LHCN-M2 (cell line): Measurements from ENCODE around the gene RPL15. TPM values are rescaled to one million over a fixed set of nuclear protein-coding genes. Genes with fewer than 3 reads are reported as not detected.
"Not testable (repeated sequence)": the region's sequence is repeated elsewhere in the genome, so short reads cannot be mapped to it uniquely, and the experiment has no call there.

Experiments used
- DNase-seq: peaks from one replicate; pipeline ENCODE4 v3.0.0-alpha.2; 2012; ENCODE audit warnings: low read depth
- polyA plus RNA-seq: library from polyadenylated mRNA; unstranded; fragments of >200 nt; gene quantifications from one replicate; pipeline ENCODE4 v1.2.1, GENCODE V29; 2012; ENCODE audit warnings: missing spikeins
- total RNA-seq: library from RNA; depleted of rRNA; stranded (reverse); fragments of >200 nt; gene quantifications from 2 replicates; pipeline ENCODE4 v1.2.3, GENCODE V29; 2014; rRNA removed

Gene RPL15
- total RNA-seq, result 1,343 and 2,157 TPM in 2 replicates
- polyA plus RNA-seq, result 2,998 TPM

DNA sequence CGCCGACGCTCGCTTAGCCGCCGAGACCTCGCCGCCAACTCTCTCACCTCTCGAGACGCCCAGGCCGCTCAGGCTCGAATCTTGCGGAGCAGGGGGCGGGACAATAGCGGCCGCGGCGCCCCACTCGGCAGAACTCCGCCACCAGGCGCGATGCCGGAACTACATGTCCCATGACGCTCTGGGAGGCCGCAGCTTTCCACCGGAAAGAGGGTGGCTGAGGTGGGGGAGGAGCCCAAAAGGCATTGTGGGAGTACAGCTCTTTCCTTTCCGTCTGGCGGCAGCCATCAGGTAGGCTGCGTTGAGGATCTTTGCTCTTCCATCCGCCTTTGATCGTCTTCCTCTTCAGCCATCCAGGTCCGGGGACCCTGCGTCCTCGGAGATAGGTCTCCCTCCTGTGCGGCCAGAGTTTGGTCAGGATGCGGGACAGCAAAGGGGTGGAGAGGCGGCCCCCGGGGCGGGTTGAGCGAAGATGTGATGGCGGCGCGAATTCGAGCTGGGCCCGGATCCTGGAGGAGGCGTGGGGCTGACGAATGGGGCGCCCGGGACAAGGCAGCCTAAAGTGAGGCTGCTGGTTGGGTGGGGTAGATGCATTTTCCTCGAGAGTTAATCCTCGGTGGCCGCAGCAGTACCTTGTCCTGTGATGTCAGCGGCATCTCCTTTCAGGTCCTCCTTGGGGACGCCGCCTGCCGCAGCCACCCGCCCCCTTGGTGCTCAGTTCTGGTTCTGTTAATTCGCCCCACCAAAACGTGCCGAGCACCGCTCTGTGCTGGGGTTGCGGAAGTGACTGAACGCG is at the start of gene RPL15, which contains the start of gene NKIRAS1:
TSS of gene RPL15 (plus strand) at position 247 of the 793 bp plus-strand sequence. CDS start 728 bp downstream, outside the sequence.
TSS of gene NKIRAS1 (minus strand) at position 105 of the 793 bp plus-strand sequence. CDS start 6,086 bp downstream, outside the sequence.
- peak; percentile 96 for DNase-seq

DNA sequence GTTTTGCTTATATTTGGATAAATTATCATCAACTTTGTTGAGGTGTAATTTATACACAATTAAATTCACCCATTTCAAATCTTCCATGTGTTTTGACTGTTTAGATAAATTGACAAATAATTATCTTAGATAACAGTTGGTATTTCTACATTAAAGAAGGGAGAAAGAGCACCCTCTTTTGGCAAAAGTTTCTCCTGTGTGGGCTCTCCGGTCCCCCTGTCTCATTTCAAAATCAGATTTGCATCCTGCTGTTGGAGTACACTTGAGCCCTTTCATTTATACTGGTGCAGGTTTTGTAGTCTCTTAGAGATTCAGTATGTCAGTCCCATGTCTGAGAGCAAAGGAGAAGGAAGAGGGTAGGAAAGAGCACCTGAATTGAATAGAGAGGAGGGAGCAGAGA is 49.5 kb upstream of the RPL15 start:
- DNase-seq, result no peak

DNA sequence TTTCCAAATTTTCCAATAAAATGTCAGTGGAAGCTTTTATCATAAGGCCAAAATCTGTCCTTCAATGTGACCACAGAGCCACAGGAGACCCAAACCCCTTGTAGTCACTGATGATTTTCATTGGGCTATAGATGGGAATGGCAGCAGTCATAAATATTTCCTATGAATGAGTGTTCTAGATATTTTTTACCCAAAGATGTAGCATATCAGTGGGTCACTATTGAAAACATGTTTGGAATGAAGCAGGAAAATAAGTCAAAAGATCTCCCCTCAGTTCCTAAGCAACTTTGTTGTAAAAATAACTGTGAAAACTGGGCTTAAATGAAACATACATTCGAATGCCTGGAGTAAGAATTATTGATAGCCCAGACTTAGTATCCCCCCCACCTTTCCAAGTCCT is 49.1 kb upstream of the RPL15 start:
- DNase-seq, result no peak

DNA sequence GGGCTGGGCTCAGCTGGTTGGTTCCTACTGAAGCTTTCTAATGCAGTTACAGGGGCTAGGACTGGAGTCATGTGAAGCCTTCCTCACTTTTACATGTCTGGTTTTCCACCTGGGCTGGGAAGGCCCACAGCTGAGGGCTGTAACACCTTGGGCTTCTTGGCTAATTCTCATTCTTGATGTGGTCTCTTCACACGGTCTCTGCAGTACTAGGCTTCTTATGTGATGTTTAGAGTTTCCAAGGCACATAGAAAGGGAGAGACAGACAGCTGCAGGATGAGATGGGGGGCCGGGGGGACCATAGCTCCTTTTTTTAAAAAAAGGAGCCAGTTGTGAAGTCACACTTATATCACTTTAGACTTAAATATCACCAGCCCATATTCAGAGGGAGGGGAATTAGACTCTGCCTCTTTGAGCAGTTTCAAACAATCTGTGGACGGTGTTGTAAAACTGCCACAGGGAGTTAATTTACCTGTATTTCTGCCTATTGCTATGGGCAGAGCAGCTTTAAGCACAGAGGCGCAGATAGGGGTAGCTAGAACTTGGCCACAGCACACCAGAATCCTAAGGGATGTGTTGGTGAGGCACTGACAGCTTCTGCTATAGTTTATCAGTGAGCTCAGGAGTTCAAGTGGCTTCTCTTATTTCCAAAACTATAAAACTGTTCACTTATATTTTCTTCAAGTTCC is 46.8 kb upstream of the RPL15 start:
- no peak for DNase-seq

DNA sequence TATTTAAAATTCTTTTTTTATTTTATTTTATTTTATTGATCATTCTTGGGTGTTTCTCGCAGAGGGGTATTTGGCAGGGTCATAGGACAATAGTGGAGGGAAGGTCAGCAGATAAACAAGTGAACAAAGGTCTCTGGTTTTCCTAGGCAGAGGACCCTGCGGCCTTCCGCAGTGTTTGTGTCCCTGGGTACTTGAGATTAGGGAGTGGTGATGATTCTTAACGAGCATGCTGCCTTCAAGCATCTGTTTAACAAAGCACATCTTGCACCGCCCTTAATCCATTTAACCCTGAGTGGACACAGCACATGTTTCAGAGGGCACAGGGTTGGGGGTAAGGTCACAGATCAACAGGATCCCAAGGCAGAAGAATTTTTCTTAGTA is 46.3 kb upstream of the RPL15 start:
- DNase-seq, result not testable (repeated sequence)

DNA sequence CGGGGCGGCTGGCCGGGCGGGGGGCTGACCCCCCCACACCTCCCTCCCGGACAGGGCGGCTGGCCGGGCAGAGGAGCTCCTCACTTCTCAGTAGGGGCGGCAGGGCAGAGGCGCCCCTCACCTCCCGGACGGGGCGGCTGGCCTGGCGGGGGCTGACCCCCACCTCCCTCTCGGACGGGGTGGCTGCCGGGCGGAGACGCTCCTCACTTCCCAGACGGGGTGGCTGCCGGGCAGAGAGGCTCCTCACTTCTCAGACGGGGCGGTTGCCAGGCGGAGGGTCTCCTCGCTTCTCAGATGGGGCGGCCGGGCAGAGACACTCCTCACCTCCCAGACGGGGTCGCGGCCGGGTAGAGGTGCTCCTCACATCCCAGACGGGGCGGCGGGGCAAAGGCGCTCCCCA is 45.6 kb upstream of the RPL15 start:
- DNase-seq, result not testable (repeated sequence)

DNA sequence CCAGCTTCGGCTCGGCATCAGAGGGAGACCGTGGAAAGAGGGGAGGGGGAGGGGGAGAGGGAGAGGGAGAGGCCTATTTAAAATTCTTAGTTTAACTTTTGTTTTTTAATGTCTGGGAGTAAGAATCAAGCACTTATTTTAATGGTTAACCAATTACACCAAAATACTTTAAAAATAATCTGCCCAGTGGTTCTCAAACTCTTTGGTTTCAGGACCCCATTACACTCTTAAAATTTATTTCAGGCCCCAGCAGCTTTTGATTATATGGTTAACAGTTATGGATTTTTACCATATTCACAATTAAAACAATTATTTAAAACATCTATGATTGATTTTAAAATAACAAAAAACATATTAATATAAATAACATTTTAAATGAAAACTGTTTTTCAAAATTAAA is 44.6 kb upstream of the RPL15 start:
- DNase-seq, result no peak

DNA sequence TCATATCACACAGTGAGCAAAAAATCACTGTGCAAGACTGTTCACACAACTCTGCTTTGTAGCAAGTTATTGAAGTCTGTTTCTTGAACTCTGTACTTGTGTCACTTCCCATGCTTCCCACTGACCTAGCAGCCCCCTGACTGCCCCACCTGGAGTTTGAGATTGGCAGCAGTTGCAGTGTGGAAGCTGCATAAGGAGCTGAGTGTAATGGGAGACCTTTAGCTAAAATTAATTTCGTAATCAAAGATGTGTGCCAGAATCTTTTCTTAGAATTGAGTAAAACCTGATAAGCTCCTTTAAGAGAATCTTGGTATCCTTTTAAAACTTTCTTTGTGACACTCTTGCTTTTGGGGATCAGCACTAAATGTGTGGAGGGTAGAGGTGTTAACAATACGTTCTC is 43.0 kb upstream of the RPL15 start:
- DNase-seq, result no peak

DNA sequence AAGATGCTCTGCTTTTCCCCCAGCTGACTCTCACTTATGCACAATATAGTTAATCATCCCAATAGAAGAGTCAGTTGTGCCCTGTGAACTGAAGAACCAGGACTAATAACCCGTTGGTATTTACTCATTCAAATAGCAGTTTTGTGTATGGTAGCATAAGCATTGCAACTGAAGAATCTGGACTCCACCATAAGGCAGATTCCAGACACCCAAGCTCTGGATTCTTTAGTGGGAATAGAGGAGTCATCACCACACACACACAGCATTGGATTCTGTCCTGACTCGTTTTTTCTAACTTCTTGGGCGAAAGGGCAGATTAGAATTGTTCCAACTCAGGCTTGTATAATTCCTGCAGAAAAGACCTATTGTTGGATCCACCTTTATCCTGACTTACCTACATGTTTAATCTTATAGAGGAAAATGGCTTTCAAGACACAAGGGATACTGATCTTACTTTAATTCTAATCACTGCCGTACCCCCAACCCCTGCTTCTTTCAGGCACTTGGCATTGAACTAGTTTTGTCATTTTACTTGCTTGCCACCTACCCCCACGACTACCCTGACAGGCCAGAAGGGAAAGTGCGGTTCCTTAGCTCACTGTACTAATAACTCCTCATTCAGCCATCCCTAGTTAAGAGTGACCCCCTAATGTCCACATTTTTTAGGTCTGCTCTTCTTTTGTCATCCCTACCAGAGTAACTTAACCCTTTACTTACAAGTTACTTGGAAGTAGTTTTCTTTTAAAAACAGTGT is 42.4 kb upstream of the RPL15 start:
- peak; percentile 23 for DNase-seq

DNA sequence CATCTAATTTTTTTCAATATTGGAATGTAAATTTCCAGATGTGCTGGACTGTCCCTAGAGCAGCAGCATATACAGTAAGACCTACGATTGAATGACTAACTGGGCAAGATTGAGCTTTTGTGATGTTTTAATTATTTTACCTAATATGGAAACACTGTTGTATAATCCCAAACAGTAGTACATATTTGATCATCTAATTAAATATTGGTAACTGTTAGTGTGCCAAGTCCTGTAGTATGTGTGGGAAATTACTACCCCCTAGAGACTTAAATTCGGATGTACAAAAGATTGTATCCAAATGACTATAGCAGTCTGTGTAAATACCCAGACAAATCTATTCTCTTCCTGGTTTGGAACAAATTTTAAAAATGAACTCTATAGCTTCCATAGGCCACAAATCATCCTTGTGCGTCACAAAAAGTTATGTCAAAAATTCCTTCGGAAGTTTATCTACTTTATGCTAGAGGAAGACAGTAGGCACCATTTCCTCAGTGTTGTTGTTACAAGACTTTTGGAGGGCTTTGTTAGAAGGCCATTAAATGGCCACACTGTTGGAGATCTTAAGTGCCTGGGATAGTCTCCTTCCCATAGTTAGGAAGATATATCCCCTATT is 41.7 kb upstream of the RPL15 start:
- DNase-seq, result no peak

DNA sequence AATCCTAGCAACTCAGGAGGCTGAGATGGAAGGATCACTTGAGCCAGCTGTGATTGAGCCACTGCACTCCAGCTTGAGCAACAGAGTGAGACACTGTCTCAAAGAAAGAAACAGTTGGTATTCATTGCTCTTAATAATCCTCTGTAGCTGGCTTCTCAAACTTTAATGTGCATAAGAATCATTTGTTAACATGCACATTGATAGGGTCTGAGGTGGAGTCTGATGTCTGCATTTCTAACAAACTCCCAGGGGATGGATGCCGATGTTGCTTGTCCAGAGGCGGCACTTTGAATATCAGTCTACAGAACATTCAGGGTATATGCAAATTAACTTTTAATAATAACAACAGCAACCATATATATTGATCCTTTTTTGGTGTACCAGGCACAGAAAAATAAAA is 40.0 kb upstream of the RPL15 start:
- no peak for DNase-seq

DNA sequence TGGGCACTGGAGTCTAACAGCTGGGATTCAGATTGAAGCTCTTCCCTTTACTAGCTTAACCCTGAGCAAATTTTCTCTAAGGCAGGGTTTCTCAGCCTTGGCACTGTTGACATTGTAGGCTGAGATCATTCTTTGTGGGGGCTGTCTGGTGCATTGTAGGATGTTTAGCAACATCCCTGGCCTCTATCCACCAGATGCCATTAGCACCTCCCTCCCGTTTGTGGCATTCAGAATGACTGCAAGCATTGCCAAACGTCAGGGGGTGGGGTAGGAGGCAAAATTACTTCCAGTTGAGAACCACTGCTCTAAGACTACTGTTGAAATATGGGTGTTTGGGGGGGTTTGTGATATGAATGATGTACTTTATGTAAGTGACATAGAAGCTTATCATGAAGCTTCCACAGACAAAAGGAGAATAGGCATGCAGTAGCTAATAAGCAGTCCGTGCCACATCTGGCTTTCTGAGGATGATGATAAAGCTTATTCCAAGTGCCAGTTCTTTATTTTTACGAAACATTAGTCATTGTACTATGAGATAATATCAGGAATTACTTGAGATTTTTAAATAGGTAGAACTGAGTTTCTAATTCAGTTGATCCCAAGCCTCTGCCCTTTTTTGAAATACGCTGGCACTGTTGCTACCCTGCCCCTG is 39.5 kb upstream of the RPL15 start:
- DNase-seq, result peak; percentile 85

DNA sequence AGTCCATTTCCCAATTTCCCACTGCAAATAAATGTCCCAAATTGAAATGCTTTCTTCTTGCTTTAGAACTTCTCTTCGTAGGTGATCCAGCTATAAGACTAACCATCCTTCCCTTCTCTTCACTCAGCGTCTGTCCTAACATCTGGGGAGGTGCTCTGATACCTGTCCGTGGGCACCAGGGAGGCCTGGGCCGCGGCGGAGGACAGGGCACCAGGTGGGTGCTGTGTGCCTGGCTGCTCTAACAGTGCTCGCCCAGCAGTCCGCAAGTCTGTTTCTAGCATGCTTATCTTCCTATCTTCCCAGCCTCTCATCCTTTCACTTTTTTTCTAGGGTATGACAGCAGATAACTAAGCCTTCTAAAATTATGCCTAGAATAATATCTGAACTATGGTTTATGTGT is 37.4 kb upstream of the RPL15 start:
- DNase-seq, result no peak

DNA sequence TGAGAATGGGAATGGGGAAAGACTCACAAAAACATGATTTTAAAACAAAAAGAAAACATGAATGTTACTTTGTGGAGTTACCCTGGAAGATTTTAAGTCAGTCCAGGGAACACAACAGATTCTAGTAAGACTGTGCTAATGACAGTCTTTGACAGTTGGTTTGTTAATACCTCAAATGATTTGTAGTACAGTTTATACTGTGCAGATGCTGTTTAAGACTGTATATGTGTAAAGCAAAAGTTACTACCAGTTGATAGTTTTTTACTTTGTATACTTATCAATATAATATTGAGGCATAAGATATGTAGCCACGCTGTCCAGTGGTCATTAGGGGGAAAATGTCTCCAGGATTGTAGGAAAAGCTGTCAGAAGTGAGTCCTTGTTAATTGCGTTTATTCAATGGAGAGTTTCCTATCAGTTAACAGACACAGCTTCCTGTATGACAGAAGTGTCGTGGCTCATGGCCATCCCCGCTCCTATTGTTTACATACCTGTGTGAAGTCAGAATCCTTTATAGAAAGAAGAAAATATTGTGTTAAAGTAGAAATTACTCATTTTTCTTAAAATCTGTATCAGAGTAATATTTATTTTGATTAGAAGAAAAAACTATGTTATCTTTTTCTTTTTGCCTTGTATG is 36.1 kb upstream of the RPL15 start:
- no peak for DNase-seq

DNA sequence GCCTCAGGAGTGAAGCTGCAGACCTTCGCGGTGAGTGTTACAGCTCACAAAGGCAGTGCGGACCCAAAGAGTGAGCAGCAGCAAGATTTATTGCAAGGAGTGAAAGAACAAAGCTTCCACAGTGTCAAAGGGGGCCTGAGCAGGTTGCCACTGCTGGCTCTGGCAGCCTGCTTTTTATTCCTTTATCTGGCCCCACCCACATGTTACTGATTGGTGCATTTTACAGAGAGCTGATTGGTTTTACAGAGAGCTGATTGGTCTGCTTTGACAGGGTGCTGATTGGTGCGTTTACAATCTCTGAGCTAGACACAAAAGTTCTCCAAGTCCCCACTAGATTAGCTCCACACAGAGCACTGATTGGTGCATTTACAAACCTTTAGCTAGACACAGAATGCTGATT is 34.9 kb upstream of the RPL15 start:
- DNase-seq, result not testable (repeated sequence)

DNA sequence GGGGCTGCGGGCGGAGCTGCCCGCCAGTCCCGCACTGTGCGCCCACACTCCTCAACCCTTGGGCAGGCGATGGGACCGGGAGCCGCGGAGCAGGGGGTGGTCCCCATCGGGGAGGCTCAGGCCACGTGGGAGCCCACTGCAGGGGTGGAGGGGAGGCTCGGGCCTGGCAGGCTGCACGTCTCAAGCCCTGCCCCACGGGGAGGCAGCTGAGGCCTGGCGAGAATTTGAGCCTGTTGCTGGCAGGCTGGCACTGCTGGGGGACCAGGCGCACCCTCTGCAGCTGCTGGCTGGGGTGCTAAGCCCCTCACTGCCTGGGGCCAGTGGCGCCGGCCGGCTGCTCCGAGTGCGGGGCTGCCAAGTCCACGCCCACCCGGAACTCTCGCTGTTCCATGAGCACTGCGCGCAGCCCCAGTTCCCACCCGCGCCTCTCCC is 34.4 kb upstream of the RPL15 start:
- DNase-seq, result no peak

DNA sequence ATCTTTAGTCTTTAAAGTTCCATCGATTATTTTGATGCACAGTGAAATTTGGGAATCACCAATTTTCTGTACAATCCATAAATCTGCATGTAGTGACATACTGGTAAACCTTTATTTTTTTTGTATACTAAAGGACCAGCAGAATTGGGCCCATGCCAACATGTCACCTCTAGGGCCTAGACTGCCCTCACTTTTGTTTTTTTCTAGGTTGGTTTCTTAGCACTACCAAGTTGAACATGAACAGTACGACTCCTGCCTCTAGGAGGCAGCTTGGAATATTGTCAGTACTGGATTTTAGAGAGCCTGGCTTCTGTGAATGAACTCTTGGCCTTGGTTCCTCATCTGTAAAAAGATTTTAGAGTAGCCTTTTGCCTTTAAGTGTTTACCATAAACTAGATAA is 32.5 kb upstream of the RPL15 start:
- peak; percentile 5 for DNase-seq

DNA sequence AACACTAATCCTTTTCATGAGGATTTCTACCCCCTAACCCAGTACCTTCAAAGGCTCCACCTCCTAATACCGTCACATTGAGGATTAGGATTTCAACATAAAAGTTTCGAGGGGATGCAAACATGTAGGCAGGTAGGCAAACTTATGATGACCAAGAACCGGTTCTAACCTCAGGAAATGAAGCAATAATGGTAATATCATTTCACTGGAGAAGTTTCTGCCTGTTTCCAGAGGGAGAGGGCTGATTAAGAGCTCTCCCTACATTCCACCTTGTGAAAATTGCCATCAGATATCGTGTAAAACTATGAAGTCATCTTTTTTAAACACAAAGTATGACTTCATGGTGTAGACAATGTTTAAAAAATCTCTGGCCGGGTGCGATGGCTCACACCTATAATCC is 31.7 kb upstream of the RPL15 start:
- no peak for DNase-seq

DNA sequence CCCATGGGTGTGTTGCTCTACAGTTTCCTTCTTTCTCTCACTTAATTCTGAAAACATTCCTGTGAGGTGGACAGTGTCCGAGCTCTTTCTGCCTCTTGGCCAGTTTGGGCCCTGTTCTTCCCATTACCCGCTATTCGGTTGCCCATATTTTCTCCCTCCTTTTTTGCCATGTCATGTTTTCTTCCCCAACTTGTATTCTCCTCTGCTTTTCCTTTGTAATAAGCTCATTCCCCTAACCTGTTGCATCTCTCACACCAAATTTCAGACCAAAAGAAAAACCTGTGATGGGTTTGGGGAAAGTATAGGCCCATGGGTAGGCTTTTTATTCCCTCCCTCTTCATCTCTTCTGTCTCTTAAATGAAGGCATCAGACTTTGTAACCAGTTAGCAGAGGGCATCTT is 30.6 kb upstream of the RPL15 start:
- DNase-seq, result no peak

DNA sequence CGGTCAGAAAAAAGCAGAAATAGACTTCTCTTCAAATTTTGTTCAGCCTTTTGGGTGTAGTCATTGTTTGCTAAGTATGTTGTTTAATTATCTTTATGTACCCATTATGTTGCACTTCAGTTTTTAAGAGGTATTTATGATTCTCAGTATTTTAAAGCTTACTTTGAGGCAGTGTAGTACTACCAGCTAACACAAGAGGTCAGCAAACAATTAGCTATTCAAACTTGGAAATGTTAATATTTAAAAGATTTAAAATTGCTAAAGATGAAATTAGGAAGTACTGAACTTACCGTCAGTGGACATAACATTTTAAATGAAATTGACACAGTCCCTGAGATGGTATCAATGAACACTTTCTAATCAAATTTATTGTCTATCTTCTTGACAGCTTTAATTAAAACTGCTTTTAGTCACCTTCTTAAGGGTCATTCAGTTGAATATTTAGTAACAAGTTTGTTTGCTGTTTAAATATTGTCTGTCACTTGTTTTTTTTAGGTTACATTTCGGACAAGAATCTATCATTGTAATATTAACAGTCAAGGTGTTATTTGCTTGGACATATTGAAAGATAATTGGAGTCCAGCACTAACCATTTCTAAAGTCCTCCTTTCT is 28.2 kb upstream of the RPL15 start:
- peak; percentile 36 for DNase-seq
